Measurements from ENCODE around the gene ZNF655. TPM values are rescaled to one million over a fixed set of nuclear protein-coding genes. Genes with fewer than 3 reads are reported as not detected.
"Not testable (repeated sequence)": the region's sequence is repeated elsewhere in the genome, so short reads cannot be mapped to it uniquely, and the experiment has no call there.

The ZNF655 gene
- polyA plus RNA-seq, 1 donor (not counting 4 experiments of a cell fraction or from before 2014, with no cell fraction given): 71.1 TPM

- Histone ChIP-seq H3K27me3 (ENCODE audit: control insufficient read depth, extremely low read depth, insufficient read depth, low read length) (no peaks in the 10 kb centered on the region), H4K20me1 (ENCODE audit: control insufficient read depth, extremely low read depth, insufficient read depth, low read length) (no peaks in the 10 kb centered on the region), H3K9me3 (ENCODE audit: control insufficient read depth, low read depth, low read length) (no peaks in the 10 kb centered on the region), H3K9ac (ENCODE audit: control insufficient read depth, extremely low read depth, insufficient read depth, low read length) (peak overlapping the region; percentile 39), H3K27ac (ENCODE audit: control insufficient read depth, insufficient read depth, low read length) (peak overlapping the region; percentile 83), H3K4me3 (ENCODE audit: control insufficient read depth in 2 of 3, extremely low read depth in 1 of 3, insufficient read depth in 2 of 3, low read depth in 1 of 3, low read length in 3 of 3) (peak overlapping the region in 2 of 3 experiments; percentile 6 to 20), H3K36me3 (ENCODE audit: control insufficient read depth in 2 of 2, extremely low read depth in 1 of 2, insufficient read depth in 2 of 2, low read length in 2 of 2) (peaks cover 9 to 38% of the 10 kb centered on the region in 2 experiments), H3K4me2 (ENCODE audit: control insufficient read depth, extremely low read depth, insufficient read depth, low read depth, low read length) (peak overlapping the region; percentile 93), H3K4me1 (ENCODE audit: control insufficient read depth, extremely low read depth, insufficient read depth, low read length) (peaks cover 47% of the 10 kb centered on the region), H2AFZ (ENCODE audit: control insufficient read depth, low read length) (no peak overlapping the region), H3K79me2 (ENCODE audit: control insufficient read depth, insufficient read depth, low read length) (peaks cover 57% of the 10 kb centered on the region), H3K9me1 (ENCODE audit: control insufficient read depth, extremely low read depth, insufficient read depth, low read length) (no peaks in the 10 kb centered on the region)
- DNase-seq (ENCODE audit: low read depth, low spot score) (peak; percentile 94), FAIRE-seq (peak; percentile 91)
- dilution Hi-C loops (cut with MboI; ENCODE audit: extremely low pct_ligation_motif_present, low sequenced_read_pairs): no loop called here
- no peak for TF ChIP-seq EZH2 (IDR thresholded peaks at IDR 0.05; ENCODE audit: low read length)
- no peak for TF ChIP-seq CTCF (optimal IDR thresholded peaks at IDR 0.05 in 1 of 3, IDR thresholded peaks at IDR 0.05 in 1 of 3, conservative IDR thresholded peaks at IDR 0.05 in 1 of 3; ENCODE audit: extremely low read depth in 1 of 3, insufficient read depth in 2 of 3, low read length in 3 of 3)
Observed at GRCh38 chr7:99562832-99563231, 4.4 kb downstream of the ZNF655 start.

GRCh38 chr7:99563650-99564049, 5.2 kb downstream of the ZNF655 start:
- no peak for TF ChIP-seq CTCF (optimal IDR thresholded peaks at IDR 0.05 in 1 of 3, IDR thresholded peaks at IDR 0.05 in 1 of 3, conservative IDR thresholded peaks at IDR 0.05 in 1 of 3; ENCODE audit: extremely low read depth in 1 of 3, insufficient read depth in 2 of 3, low read length in 3 of 3)
- TF ChIP-seq EZH2 (IDR thresholded peaks at IDR 0.05; ENCODE audit: low read length): no peak
- Histone ChIP-seq H2AFZ (ENCODE audit: control insufficient read depth, low read length) (no peak overlapping the region), H3K9me1 (ENCODE audit: control insufficient read depth, extremely low read depth, insufficient read depth, low read length) (peaks cover 2% of the 10 kb centered on the region), H3K4me2 (ENCODE audit: control insufficient read depth, extremely low read depth, insufficient read depth, low read depth, low read length) (peak overlapping the region; percentile 16), H3K36me3 (ENCODE audit: control insufficient read depth in 2 of 2, extremely low read depth in 1 of 2, insufficient read depth in 2 of 2, low read length in 2 of 2) (peaks cover 12 to 38% of the 10 kb centered on the region in 2 experiments), H3K27me3 (ENCODE audit: control insufficient read depth, extremely low read depth, insufficient read depth, low read length) (no peaks in the 10 kb centered on the region), H4K20me1 (ENCODE audit: control insufficient read depth, extremely low read depth, insufficient read depth, low read length) (no peaks in the 10 kb centered on the region), H3K27ac (ENCODE audit: control insufficient read depth, insufficient read depth, low read length) (peak overlapping the region; percentile 83), H3K4me1 (ENCODE audit: control insufficient read depth, extremely low read depth, insufficient read depth, low read length) (peaks cover 47% of the 10 kb centered on the region), H3K4me3 (ENCODE audit: control insufficient read depth in 2 of 3, extremely low read depth in 1 of 3, insufficient read depth in 2 of 3, low read depth in 1 of 3, low read length in 3 of 3) (no peak overlapping the region), H3K9me3 (ENCODE audit: control insufficient read depth, low read depth, low read length) (no peaks in the 10 kb centered on the region), H3K79me2 (ENCODE audit: control insufficient read depth, insufficient read depth, low read length) (peaks cover 52% of the 10 kb centered on the region), H3K9ac (ENCODE audit: control insufficient read depth, extremely low read depth, insufficient read depth, low read length) (no peak overlapping the region)
- FAIRE-seq (no peak), DNase-seq (ENCODE audit: low read depth, low spot score) (no peak)
- dilution Hi-C loops (cut with MboI; ENCODE audit: extremely low pct_ligation_motif_present, low sequenced_read_pairs): no loop called here

- H3K4me3 ChIP-seq (ENCODE audit: control insufficient read depth in 2 of 3, extremely low read depth in 1 of 3, insufficient read depth in 2 of 3, low read depth in 1 of 3, low read length in 3 of 3); H2AFZ ChIP-seq (ENCODE audit: control insufficient read depth, low read length); H3K4me1 ChIP-seq (ENCODE audit: control insufficient read depth, extremely low read depth, insufficient read depth, low read length); H3K9ac ChIP-seq (ENCODE audit: control insufficient read depth, extremely low read depth, insufficient read depth, low read length); dilution Hi-C loops (cut with MboI; ENCODE audit: extremely low pct_ligation_motif_present, low sequenced_read_pairs); H3K4me2 ChIP-seq (ENCODE audit: control insufficient read depth, extremely low read depth, insufficient read depth, low read depth, low read length); H3K27ac ChIP-seq (ENCODE audit: control insufficient read depth, insufficient read depth, low read length); H3K9me3 ChIP-seq (ENCODE audit: control insufficient read depth, low read depth, low read length); H3K9me1 ChIP-seq (ENCODE audit: control insufficient read depth, extremely low read depth, insufficient read depth, low read length); H3K27me3 ChIP-seq (ENCODE audit: control insufficient read depth, extremely low read depth, insufficient read depth, low read length); H4K20me1 ChIP-seq (ENCODE audit: control insufficient read depth, extremely low read depth, insufficient read depth, low read length); DNase-seq (ENCODE audit: low read depth, low spot score); FAIRE-seq: not testable (repeated sequence)
- Histone ChIP-seq H3K79me2 (ENCODE audit: control insufficient read depth, insufficient read depth, low read length) (peaks cover 29% of the 10 kb centered on the region), H3K36me3 (ENCODE audit: control insufficient read depth in 2 of 2, extremely low read depth in 1 of 2, insufficient read depth in 2 of 2, low read length in 2 of 2) (peaks cover 15 to 24% of the 10 kb centered on the region in 2 experiments)
Observed at GRCh38 chr7:99568770-99569169, 10.3 kb downstream of the ZNF655 start.
